GM23248 (cell line): ENCODE results near the gene CHST8. TPM values are rescaled to one million over a fixed set of nuclear protein-coding genes. Genes with fewer than 3 reads are reported as not detected.

Experiments used
- DNase-seq: peaks from one replicate; pipeline ENCODE4 v3.0.0-alpha.2; 2015
- H2AFZ ChIP-seq: fragments of 200-600 bp; sonication (generic); 2 replicates; pipeline ENCODE4 v1.6.1; 2016; ENCODE audit warnings: antibody characterized with exemption
- H3F3A ChIP-seq: fragments of 200-600 bp; sonication (generic); 2 replicates; pipeline ENCODE4 v1.6.1; 2016; ENCODE audit warnings: mild to moderate bottlenecking, antibody characterized with exemption, mixed run types; ENCODE audit not compliant: insufficient read depth
- H3K27ac ChIP-seq: fragments of 200-600 bp; sonication (generic); 2 replicates; pipeline ENCODE4 v1.5.1; 2016; ENCODE audit warnings: mild to moderate bottlenecking
- H3K27me3 ChIP-seq: fragments of 200-600 bp; sonication (generic); replicated peaks from 2 replicates; pipeline ENCODE4 v1.6.1; 2016; ENCODE audit warnings: mild to moderate bottlenecking; ENCODE audit not compliant: insufficient read depth
- H3K36me3 ChIP-seq: fragments of 200-600 bp; sonication (generic); 2 replicates; pipeline ENCODE4 v1.6.1; 2016; ENCODE audit warnings: low read depth, mild to moderate bottlenecking
- H3K4me1 ChIP-seq: fragments of 200-600 bp; sonication (generic); 2 replicates; pipeline ENCODE4 v1.6.1; 2016; ENCODE audit warnings: mild to moderate bottlenecking; ENCODE audit not compliant: insufficient read depth
- H3K4me2 ChIP-seq: fragments of 200-600 bp; sonication (generic); one replicate; pipeline ENCODE4 v1.6.1; 2016; ENCODE audit warnings: mild to moderate bottlenecking; ENCODE audit not compliant: unreplicated experiment
- H3K4me3 ChIP-seq: fragments of 200-600 bp; sonication (generic); 2 replicates; pipeline ENCODE4 v1.5.1; 2016; ENCODE audit warnings: mild to moderate bottlenecking
- H3K79me2 ChIP-seq: fragments of 200-600 bp; sonication (generic); 2 replicates; pipeline ENCODE4 v1.6.1; 2016; ENCODE audit warnings: mild to moderate bottlenecking; ENCODE audit not compliant: insufficient read depth
- H3K9ac ChIP-seq: fragments of 200-600 bp; sonication (generic); 2 replicates; pipeline ENCODE4 v1.6.1; 2016; ENCODE audit warnings: mild to moderate bottlenecking
- H3K9me2 ChIP-seq: fragments of 200-600 bp; sonication (generic); 2 replicates; pipeline ENCODE4 v1.6.1; 2016; ENCODE audit warnings: mixed run types, mild to moderate bottlenecking, moderate library complexity; ENCODE audit not compliant: insufficient read depth
- H3K9me3 ChIP-seq: fragments of 200-600 bp; sonication (generic); one replicate; pipeline ENCODE4 v1.6.1; 2017; ENCODE audit warnings: low read depth
- H4K20me1 ChIP-seq: fragments of 200-600 bp; sonication (generic); 2 replicates; pipeline ENCODE4 v1.6.0; 2016; ENCODE audit not compliant: insufficient read depth
- EZH2 ChIP-seq: fragments of 200-600 bp; sonication (generic); IDR thresholded peaks from 2 replicates; pipeline ENCODE4 v1.6.1; 2018; ENCODE audit warnings: antibody characterized with exemption, mild to moderate bottlenecking; ENCODE audit not compliant: insufficient read depth, poor library complexity, severe bottlenecking
- EZH2phosphoT487 ChIP-seq: fragments of 200-600 bp; sonication (generic); IDR thresholded peaks from 2 replicates; pipeline ENCODE4 v1.6.1; 2018; ENCODE audit warnings: antibody characterized with exemption, moderate library complexity, mild to moderate bottlenecking, low read depth; ENCODE audit not compliant: insufficient read depth
- WGBS, 2 experiments: methylation state at CpG; one replicate each; pipeline ENCODE4 v1.1.6; 2015 to 2017; ENCODE audit warnings: low lambda C conversion rate in 2 of 2, low coverage in 1 of 2; ENCODE audit errors: missing lambda C conversion rate in 2 of 2; 5-methylcytosine and 5-hydroxymethylcytosine counted together
- in situ Hi-C: fragments of 300-500 bp; cut with MboI; formaldehyde crosslinking; loops from 2 replicates; pipeline ENCODE4 v1.15.0; 2020
- polyA plus RNA-seq: library from polyadenylated mRNA; unstranded; fragments of >200 nt; fragmentation: Nextera tagmentation; extraction: Ambion mirVana; gene quantifications from 2 replicates; pipeline ENCODE4 v1.2.1, GENCODE V29; 2016
- total RNA-seq: library from RNA; depleted of rRNA; stranded (reverse); fragments of >200 nt; shearing (Covaris generic); gene quantifications from 2 replicates; pipeline ENCODE4 v1.2.3, GENCODE V29; 2014

CHST8 gene
- total and polyA plus RNA-seq, 2 experiments from 2014 or later: 0.30 to 1.1 TPM

- TF ChIP-seq EZH2phosphoT487 (no peak), EZH2 (no peak)
- Histone ChIP-seq H2AFZ (no peak overlapping the region), H3K9me2 (no peaks in the 10 kb centered on the region), H3K9me3 (no peaks in the 10 kb centered on the region), H3K4me1 (no peaks in the 10 kb centered on the region), H3K36me3 (no peaks in the 10 kb centered on the region), H4K20me1 (no peaks in the 10 kb centered on the region), H3K27ac (no peak overlapping the region), H3F3A (no peaks in the 10 kb centered on the region), H3K27me3 (no peaks in the 10 kb centered on the region), H3K4me3 (no peak overlapping the region), H3K4me2 (no peak overlapping the region), H3K9ac (no peak overlapping the region), H3K79me2 (no peaks in the 10 kb centered on the region)
- no peak for DNase-seq
- in situ Hi-C loops: no loop called here
- WGBS, 2 experiments: 32 to 43% methylated on average over 9 of the region's 9 CpGs
These were observed 76.0 kb downstream of the CHST8 start for GRCh38 chr19:33697766-33698165.

GRCh38 chr19:33698576-33699435, 77.1 kb downstream of the CHST8 start:
- H3K9ac ChIP-seq: no peak overlapping the region
- H3K4me1 ChIP-seq: no peaks in the 10 kb centered on the region
- no peak for DNase-seq
- H2AFZ ChIP-seq: no peak overlapping the region
- in situ Hi-C loops: no loop called here
- H3K9me2 ChIP-seq: no peaks in the 10 kb centered on the region
- no peaks in the 10 kb centered on the region for H3K79me2 ChIP-seq
- H4K20me1 ChIP-seq: no peaks in the 10 kb centered on the region
- H3F3A ChIP-seq: no peaks in the 10 kb centered on the region
- H3K9me3 ChIP-seq: no peaks in the 10 kb centered on the region
- H3K27ac ChIP-seq: no peak overlapping the region
- no peaks in the 10 kb centered on the region for H3K27me3 ChIP-seq
- H3K4me3 ChIP-seq: no peak overlapping the region
- 31 to 37% methylated on average over 14 of the region's 14 CpGs for WGBS, 2 experiments
- H3K36me3 ChIP-seq: no peaks in the 10 kb centered on the region
- no peak for TF ChIP-seq EZH2
- no peak for TF ChIP-seq EZH2phosphoT487
- H3K4me2 ChIP-seq: no peak overlapping the region

DNA sequence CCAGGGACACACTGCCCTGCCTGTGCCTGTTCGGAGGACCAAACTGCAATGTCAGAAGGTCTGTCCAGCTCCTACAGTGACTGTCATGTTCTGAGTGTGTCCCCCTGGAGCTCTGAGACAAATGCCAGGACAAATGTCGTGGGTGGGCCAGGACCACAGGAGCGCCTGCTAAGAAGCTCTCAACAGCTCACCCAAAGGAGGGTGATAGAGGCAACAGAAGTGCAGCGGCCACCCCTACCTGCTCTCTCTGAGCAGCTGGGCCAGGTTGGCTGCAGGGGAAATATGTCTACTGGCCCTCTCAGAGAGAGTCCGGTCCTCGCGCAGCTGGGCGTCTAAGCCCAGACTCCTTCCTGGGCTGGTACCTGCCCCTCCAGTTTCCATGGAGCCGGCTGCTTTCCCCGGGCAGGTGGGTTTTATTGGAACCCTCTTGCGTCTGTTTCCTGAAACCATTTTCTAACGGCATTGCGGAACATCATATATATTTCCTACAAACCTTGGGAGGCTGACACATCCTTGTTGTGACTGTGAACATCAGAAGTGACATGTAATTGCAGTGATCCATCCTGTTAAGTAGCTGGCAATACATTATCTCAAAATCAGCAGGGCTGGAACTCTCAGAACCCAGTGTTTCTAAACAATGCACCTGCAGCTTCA, 78.1 kb downstream of the CHST8 start:
- 40 to 45% methylated on average over 13 of the region's 13 CpGs for WGBS, 2 experiments
- H3K9me3 ChIP-seq: no peaks in the 10 kb centered on the region
- in situ Hi-C loops: no loop called here
- H3K79me2 ChIP-seq: no peaks in the 10 kb centered on the region
- no peak overlapping the region for H3K4me3 ChIP-seq
- no peaks in the 10 kb centered on the region for H3F3A ChIP-seq
- H3K4me1 ChIP-seq: no peaks in the 10 kb centered on the region
- H3K4me2 ChIP-seq: no peak overlapping the region
- DNase-seq: no peak
- no peak overlapping the region for H3K27ac ChIP-seq
- no peaks in the 10 kb centered on the region for H3K9me2 ChIP-seq
- H3K27me3 ChIP-seq: no peaks in the 10 kb centered on the region
- H2AFZ ChIP-seq: no peak overlapping the region
- no peaks in the 10 kb centered on the region for H3K36me3 ChIP-seq
- no peaks in the 10 kb centered on the region for H4K20me1 ChIP-seq
- TF ChIP-seq EZH2 (no peak), EZH2phosphoT487 (no peak)
- H3K9ac ChIP-seq: no peak overlapping the region

DNA sequence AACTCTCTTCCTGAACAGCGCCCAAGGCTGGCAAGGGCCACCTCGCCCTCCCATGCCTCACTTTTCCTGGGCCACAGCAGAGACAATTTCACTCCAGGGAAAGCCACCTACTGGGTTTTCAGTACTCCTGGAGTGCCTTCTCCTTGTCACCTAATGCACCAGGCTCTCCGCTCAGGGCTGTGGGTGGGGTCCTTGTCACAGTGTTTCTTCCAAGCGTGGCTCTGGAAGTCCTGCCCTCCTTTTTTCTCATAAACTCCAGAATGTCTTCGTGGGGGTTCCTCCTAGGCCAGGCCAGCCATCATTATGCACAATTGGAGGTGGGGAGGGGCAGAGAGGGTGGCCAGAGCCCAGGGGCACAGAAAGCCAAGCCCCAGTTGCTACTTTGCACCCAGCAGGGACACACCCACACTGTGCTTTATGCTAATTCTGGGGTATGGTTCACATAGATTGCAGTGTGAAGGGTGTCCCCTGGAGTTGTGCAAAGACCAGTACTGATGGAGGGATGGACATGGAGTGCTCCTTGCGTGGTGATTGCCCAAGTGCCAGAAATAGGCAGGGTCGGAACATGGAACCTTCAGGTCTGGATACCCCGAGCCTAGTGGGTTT, 78.8 kb downstream of the CHST8 start:
- H3K27ac ChIP-seq: no peak overlapping the region
- H3K4me1 ChIP-seq: no peaks in the 10 kb centered on the region
- no peak overlapping the region for H3K4me3 ChIP-seq
- no peaks in the 10 kb centered on the region for H3K79me2 ChIP-seq
- H3K4me2 ChIP-seq: no peak overlapping the region
- TF ChIP-seq EZH2: no peak
- TF ChIP-seq EZH2phosphoT487: no peak
- H3K9me3 ChIP-seq: no peaks in the 10 kb centered on the region
- H3F3A ChIP-seq: no peaks in the 10 kb centered on the region
- H3K9ac ChIP-seq: no peak overlapping the region
- H3K27me3 ChIP-seq: no peaks in the 10 kb centered on the region
- H3K36me3 ChIP-seq: no peaks in the 10 kb centered on the region
- H3K9me2 ChIP-seq: no peaks in the 10 kb centered on the region
- in situ Hi-C loops: no loop called here
- H2AFZ ChIP-seq: no peak overlapping the region
- H4K20me1 ChIP-seq: no peaks in the 10 kb centered on the region
- no peak for DNase-seq
- 46 to 47% methylated on average over 8 of the region's 8 CpGs for WGBS, 2 experiments
